ENCODE measurements around the gene ZNF354C. TPM values are rescaled to one million over a fixed set of nuclear protein-coding genes. Genes with fewer than 3 reads are reported as not detected.

ZNF354C gene
- total and polyA plus RNA-seq, 2 of the 8 experiments (the other 6 are each of a cell fraction or from before 2014, with no cell fraction given) = 0.85 to 2.3 TPM

GRCh38 chr5:179130101-179130681 is 70.0 kb downstream of the ZNF354C start:
- no peak overlapping the region for H2BK15ac ChIP-seq (ENCODE audit: low read length)
- no peak overlapping the region for H2AFZ ChIP-seq (ENCODE audit: low read length)
- H4K91ac ChIP-seq (replicated peaks; ENCODE audit: insufficient read length, low read length) = no peak overlapping the region
- H3K18ac ChIP-seq (ENCODE audit: extremely low read depth, low read length) = no peak overlapping the region
- no peak overlapping the region for H3K56ac ChIP-seq (replicated peaks; ENCODE audit: insufficient read length, low read depth, low read length)
- H3K27me3 ChIP-seq (replicated peaks in 1 of 4; ENCODE audit: control insufficient read depth in 3 of 4, extremely low read depth in 1 of 4, insufficient read depth in 3 of 4, low read length in 3 of 4) = no peaks in the 10 kb centered on the region
- no peaks in the 10 kb centered on the region for H3K23me2 ChIP-seq (ENCODE audit: low read depth, low read length)
- H3K4ac ChIP-seq (replicated peaks; ENCODE audit: insufficient read length, low read depth, low read length) = no peak overlapping the region
- H2AK5ac ChIP-seq (ENCODE audit: low read depth, low read length) = no peak overlapping the region
- H2BK20ac ChIP-seq (ENCODE audit: low read length) = no peak overlapping the region
- H3K9ac ChIP-seq (replicated peaks in 1 of 4; ENCODE audit: extremely low read depth in 1 of 4, low read depth in 3 of 4, low read length in 3 of 4) = no peak overlapping the region
- ChIA-PET POLR2A (ENCODE audit: partially characterized antibody) (no interaction called here), CTCF (ENCODE audit: partially characterized antibody) (no interaction called here)
- WGBS, 2 experiments (ENCODE audit: extremely low coverage in 1 of 2, insufficient coverage in 1 of 2, insufficient read length in 1 of 2, insufficient replicate concordance in 2 of 2, low coverage in 1 of 2, low lambda C conversion rate in 2 of 2, missing lambda C conversion rate in 1 of 2) = 93% methylated on average over 7 of the region's 14 CpGs; no CpG with 5 or more reads in 1 of the 2 experiments
- H3K79me2 ChIP-seq (ENCODE audit: control insufficient read depth in 1 of 2, insufficient read depth in 2 of 2, low read length in 2 of 2) = no peaks in the 10 kb centered on the region
- H2BK120ac ChIP-seq (replicated peaks; ENCODE audit: low read depth, low read length) = no peak overlapping the region
- H3K9me3 ChIP-seq (ENCODE audit: insufficient read depth in 2 of 2, low read depth in 1 of 2, low read length in 1 of 2) = peaks cover 12 to 33% of the 10 kb centered on the region in 2 experiments; a peak in 3 of 4 replicates
- H3K4me3 ChIP-seq (ENCODE audit: extremely low read depth in 1 of 4, insufficient read depth in 2 of 4, low read depth in 3 of 4, low read length in 4 of 4) = no peak overlapping the region
- H2BK5ac ChIP-seq (ENCODE audit: low read depth, low read length) = no peak overlapping the region
- FAIRE-seq (no peak), DNase-seq (ENCODE audit: low read depth in 1 of 2, low spot score in 2 of 2) (no peak)
- H3K36me3 ChIP-seq (ENCODE audit: control insufficient read depth in 2 of 4, insufficient read depth in 4 of 4, low read length in 3 of 4) = no peaks in the 10 kb centered on the region
- H4K8ac ChIP-seq (ENCODE audit: extremely low read depth, insufficient read depth, low read length) = no peak overlapping the region; the same call in 1 of the 2 replicates
- no peaks in the 10 kb centered on the region for H3K4me1 ChIP-seq (replicated peaks in 1 of 4; ENCODE audit: control insufficient read depth in 3 of 4, insufficient read depth in 4 of 4, low read length in 3 of 4)
- H4K5ac ChIP-seq (ENCODE audit: insufficient read length, low read depth, low read length) = no peak overlapping the region
- no peak overlapping the region for H3K23ac ChIP-seq (ENCODE audit: insufficient read length)
- no peaks in the 10 kb centered on the region for H3K79me1 ChIP-seq (ENCODE audit: low read depth, low read length)
- no peak overlapping the region for H3K4me2 ChIP-seq (ENCODE audit: insufficient read depth in 1 of 2, low read depth in 2 of 2, low read length in 2 of 2)
- H4K20me1 ChIP-seq (replicated peaks in 1 of 2; ENCODE audit: control insufficient read depth in 1 of 2, insufficient read depth in 2 of 2, low read length in 2 of 2) = no peaks in the 10 kb centered on the region
- no peak overlapping the region for H3K14ac ChIP-seq (ENCODE audit: insufficient read length)
- no peak overlapping the region for H3K27ac ChIP-seq (ENCODE audit: low read depth, low read length)
- no peak overlapping the region for H2BK12ac ChIP-seq (ENCODE audit: low read depth, low read length)
- no peak for TF ChIP-seq SIRT6 (IDR thresholded peaks at IDR 0.05; ENCODE audit: low read length)
- TF ChIP-seq SP1 (IDR thresholded peaks at IDR 0.05; ENCODE audit: low read depth, low read length) = no peak
- no peak for TF ChIP-seq NRF1 (IDR thresholded peaks at IDR 0.05; ENCODE audit: low read depth, low read length)
- TF ChIP-seq POLR2A (IDR thresholded peaks at IDR 0.05; ENCODE audit: control extremely low read depth in 1 of 2, low read depth in 2 of 2, low read length in 2 of 2) = no peak
- TF ChIP-seq HDAC6 (IDR thresholded peaks at IDR 0.05; ENCODE audit: low read depth, low read length) = no peak
- TF ChIP-seq, protein P1, sequence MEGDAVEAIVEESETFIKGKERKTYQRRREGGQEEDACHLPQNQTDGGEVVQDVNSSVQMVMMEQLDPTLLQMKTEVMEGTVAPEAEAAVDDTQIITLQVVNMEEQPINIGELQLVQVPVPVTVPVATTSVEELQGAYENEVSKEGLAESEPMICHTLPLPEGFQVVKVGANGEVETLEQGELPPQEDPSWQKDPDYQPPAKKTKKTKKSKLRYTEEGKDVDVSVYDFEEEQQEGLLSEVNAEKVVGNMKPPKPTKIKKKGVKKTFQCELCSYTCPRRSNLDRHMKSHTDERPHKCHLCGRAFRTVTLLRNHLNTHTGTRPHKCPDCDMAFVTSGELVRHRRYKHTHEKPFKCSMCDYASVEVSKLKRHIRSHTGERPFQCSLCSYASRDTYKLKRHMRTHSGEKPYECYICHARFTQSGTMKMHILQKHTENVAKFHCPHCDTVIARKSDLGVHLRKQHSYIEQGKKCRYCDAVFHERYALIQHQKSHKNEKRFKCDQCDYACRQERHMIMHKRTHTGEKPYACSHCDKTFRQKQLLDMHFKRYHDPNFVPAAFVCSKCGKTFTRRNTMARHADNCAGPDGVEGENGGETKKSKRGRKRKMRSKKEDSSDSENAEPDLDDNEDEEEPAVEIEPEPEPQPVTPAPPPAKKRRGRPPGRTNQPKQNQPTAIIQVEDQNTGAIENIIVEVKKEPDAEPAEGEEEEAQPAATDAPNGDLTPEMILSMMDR (IDR thresholded peaks at IDR 0.05; ENCODE audit: control extremely low read depth in 1 of 3, insufficient read depth in 1 of 3, low read depth in 1 of 3, low read length in 3 of 3) = no peak
- no peak for TF ChIP-seq CHD1 (IDR thresholded peaks at IDR 0.05; ENCODE audit: low read depth, low read length)
- TF ChIP-seq JUN (IDR thresholded peaks at IDR 0.05; ENCODE audit: low read depth, low read length) = no peak
- TF ChIP-seq NANOG (IDR thresholded peaks at IDR 0.05; ENCODE audit: insufficient read depth, low read depth, low read length, poor library complexity, severe bottlenecking) = no peak
- no peak for TF ChIP-seq TEAD4 (IDR thresholded peaks at IDR 0.05; ENCODE audit: low read depth, low read length)
- no peak for TF ChIP-seq ATF3 (IDR thresholded peaks at IDR 0.05; ENCODE audit: insufficient read depth, low read depth, low read length)
- no peak for TF ChIP-seq KDM5A (IDR thresholded peaks at IDR 0.05; ENCODE audit: low read length)
